GM12878 (cell line): Measurements from ENCODE around the gene GK2. TPM values are rescaled to one million over a fixed set of nuclear protein-coding genes. Genes with fewer than 3 reads are reported as not detected.

ENCODE experiments used
- ATAC-seq: fragments of 200-7000 bp; cut with Tn5 transposase; 3 replicates; pipeline ENCODE4 v1.9.1; 2020; ENCODE audit warnings: mild to moderate bottlenecking, moderate library complexity
- BruUV-seq: library from RNA; stranded (reverse); fragments of 400-500 nt; replicated peaks from 2 replicates; lab custom pipeline; 2021; lab: Mats Ljungman, UMichigan
- CTCF ChIA-PET: fragments of 300-600 bp; sonication (Branson Sonifier 250); formaldehyde crosslinking; extraction: SDS; loops from one replicate; lab custom pipeline; 2021; ENCODE audit warnings: inconsistent platforms; lab: Yijun Ruan, JAX
- POLR2A ChIA-PET: fragments of 350-600 bp; formaldehyde crosslinking; extraction: SDS; loops from one replicate; lab custom pipeline; 2021; ENCODE audit warnings: inconsistent platforms; lab: Charles Lee
- RAD21 ChIA-PET: fragments of 300-600 bp; sonication (Branson Sonifier 250); formaldehyde crosslinking; loops from one replicate; lab custom pipeline; 2023; ENCODE audit warnings: antibody characterized with exemption; ENCODE audit not compliant: unreplicated experiment; lab: Charles Lee
- SMC1A ChIA-PET: fragments of 300-600 bp; sonication (Branson Sonifier 250); formaldehyde crosslinking; loops from one replicate; lab custom pipeline; 2023; ENCODE audit not compliant: unreplicated experiment, uncharacterized antibody; lab: Charles Lee
- DNase-seq: peaks from one replicate; pipeline ENCODE4 v3.0.0-alpha.2; 2011; ENCODE audit warnings: low read depth, low spot score
- FAIRE-seq: peaks from 3 replicates; lab custom pipeline; 2011; peaks lifted over from hg19 to GRCh38; lab: Jason Lieb, UNC
- H2AFZ ChIP-seq: 2 replicates; pipeline ENCODE4 v1.6.0; 2011; ENCODE audit warnings: low read depth, low read length, control low read depth; ENCODE audit not compliant: control insufficient read depth
- H3K27ac ChIP-seq: 2 replicates; pipeline ENCODE4 v1.5.1; 2011; ENCODE audit warnings: control low read depth; ENCODE audit not compliant: control insufficient read depth, insufficient read depth
- H3K27me3 ChIP-seq, 2 experiments: replicated peaks in 1 of 2; 2 replicates each; pipeline versions ENCODE4 v1.6.0 to v1.6.1; 2011; ENCODE audit warnings: low read length in 1 of 2; ENCODE audit not compliant: control insufficient read depth in 2 of 2, insufficient read depth in 2 of 2
- H3K36me3 ChIP-seq, 2 experiments: 2 replicates each; pipeline ENCODE4 v1.5.1; 2011; ENCODE audit warnings: low read length in 1 of 2; ENCODE audit not compliant: control insufficient read depth in 2 of 2, insufficient read depth in 2 of 2
- H3K4me1 ChIP-seq: 2 replicates; pipeline ENCODE4 v1.6.1; 2011; ENCODE audit warnings: mild to moderate bottlenecking, low read length, moderate library complexity, mixed read lengths; ENCODE audit not compliant: control insufficient read depth, insufficient read depth
- H3K4me2 ChIP-seq: 2 replicates; pipeline ENCODE4 v1.6.0; 2011; ENCODE audit warnings: control low read depth; ENCODE audit not compliant: control insufficient read depth, insufficient read depth
- H3K4me3 ChIP-seq: fragments of 200-600 bp; sonication (generic); 2 replicates; pipeline ENCODE4 v1.5.1; 2016
- H3K79me2 ChIP-seq: 2 replicates; pipeline ENCODE4 v1.6.0; 2011; ENCODE audit warnings: low read length; ENCODE audit not compliant: control insufficient read depth, insufficient read depth
- H3K9ac ChIP-seq: 2 replicates; pipeline ENCODE4 v1.8.0; 2011; ENCODE audit warnings: low read length, control low read depth, mixed read lengths; ENCODE audit not compliant: control insufficient read depth, insufficient read depth
- H3K9me3 ChIP-seq: replicated peaks from 3 replicates; pipeline ENCODE4 v1.5.1; 2011; ENCODE audit warnings: mild to moderate bottlenecking, low read length; ENCODE audit not compliant: control insufficient read depth, insufficient read depth
- H4K20me1 ChIP-seq: 2 replicates; pipeline ENCODE4 v1.6.0; 2011; ENCODE audit not compliant: control insufficient read depth, insufficient read depth
- BRCA1 ChIP-seq: IDR thresholded peaks from 2 replicates; pipeline ENCODE4 v1.6.1; 2011; ENCODE audit warnings: low read depth, low read length, improper control_type of control experiment
- HCFC1 ChIP-seq: fragments of 150-350 bp; IDR thresholded peaks from 2 replicates; pipeline ENCODE4 v1.6.1; 2014; ENCODE audit warnings: low read length
- HSF1 ChIP-seq: fragments of 150-350 bp; IDR thresholded peaks from 2 replicates; pipeline ENCODE4 v1.6.1; 2014; ENCODE audit warnings: mild to moderate bottlenecking, low read depth, low read length
- IRF4 ChIP-seq: IDR thresholded peaks from 2 replicates; pipeline ENCODE4 v1.6.1; 2011; ENCODE audit warnings: low read depth, low read length
- NR2F1 ChIP-seq: fragments of 450-650 bp; conservative IDR thresholded peaks from 2 replicates; pipeline ENCODE4 v1.6.1; 2017; ENCODE audit warnings: mild to moderate bottlenecking
- POLR2AphosphoS5 ChIP-seq: IDR thresholded peaks from 2 replicates; pipeline ENCODE4 v1.6.1; 2011; ENCODE audit warnings: mild to moderate bottlenecking, low read length, inconsistent platforms
- PRDM15 ChIP-seq: fragments of 450-650 bp; formaldehyde crosslinking; IDR thresholded peaks from 2 replicates; pipeline ENCODE4 v1.4.0; 2020; ENCODE audit warnings: mild to moderate bottlenecking, moderate library complexity
- RBBP5 ChIP-seq: fragments of 200-600 bp; sonication (generic); conservative IDR thresholded peaks from 2 replicates; pipeline ENCODE4 v1.6.1; 2016
- ZNF24 ChIP-seq: fragments of 450-650 bp; IDR thresholded peaks from 2 replicates; pipeline ENCODE4 v1.6.1; 2017; ENCODE audit warnings: antibody characterized with exemption, mild to moderate bottlenecking
- WGBS: methylation state at CpG from one replicate; pipeline ENCODE4 v1.1.6; 2016; ENCODE audit warnings: low lambda C conversion rate; ENCODE audit not compliant: insufficient replicate concordance, insufficient coverage; ENCODE audit errors: missing lambda C conversion rate; 5-methylcytosine and 5-hydroxymethylcytosine counted together
- in situ Hi-C: fragments of 300-500 bp; cut with MboI; formaldehyde crosslinking; loops from 9 replicates; pipeline ENCODE4 v1.14.3; 2018; ENCODE audit warnings: mixed read lengths
- intact Hi-C: fragments of 100-400 bp; cut with micrococcal nuclease; formaldehyde crosslinking; loops from one replicate; pipeline ENCODE4 v1.14.2; 2022; ENCODE audit not compliant: unreplicated experiment
- polyA plus RNA-seq, 11 experiments: library from polyadenylated mRNA; depleted of rRNA in 4 of 11; unstranded in 6 of 11; stranded (reverse) in 5 of 11; fragments of >200 nt; fragmentation: Nextera tagmentation in 4 of 11; fragmentation: Illumina TruSeq in 1 of 11; extraction: Ambion mirVana in 4 of 11; extraction: Trizol in 1 of 11; gene quantifications; 1 replicate in 1 of 11; 2 replicates in 10 of 11; pipeline versions ENCODE4 v1.2.1 to v1.2.3, GENCODE V29; 2011 to 2016; ENCODE audit warnings: inconsistent platforms in 2 of 11, missing spikeins in 2 of 11, low read depth in 1 of 11
- total RNA-seq, 4 experiments: library from RNA; depleted of rRNA in 3 of 4; stranded (reverse); fragments of >200 nt in 3 of 4; fragmentation: Illumina TruSeq in 1 of 4; extraction: Trizol in 1 of 4; gene quantifications; 2 replicates each; pipeline versions ENCODE4 v1.2.1 to v1.2.3, GENCODE V29; 2013 to 2021

The GK2 gene
- total and polyA plus RNA-seq, 10 of the 15 experiments (the other 5 are each of a cell fraction or from before 2014, with no cell fraction given) = not detected

- no peak for TF ChIP-seq HSF1
- TF ChIP-seq PRDM15 (CRISPR knock-in tag) = no peak
- TF ChIP-seq BRCA1 = no peak
- no peak for TF ChIP-seq RBBP5
- no peak for TF ChIP-seq NR2F1
- TF ChIP-seq HCFC1 = no peak
- TF ChIP-seq, all 136 proteins: peak for 0
Measured at GRCh38 chr4:79366422-79366821, 41.6 kb downstream of the GK2 start (continued).

DNA sequence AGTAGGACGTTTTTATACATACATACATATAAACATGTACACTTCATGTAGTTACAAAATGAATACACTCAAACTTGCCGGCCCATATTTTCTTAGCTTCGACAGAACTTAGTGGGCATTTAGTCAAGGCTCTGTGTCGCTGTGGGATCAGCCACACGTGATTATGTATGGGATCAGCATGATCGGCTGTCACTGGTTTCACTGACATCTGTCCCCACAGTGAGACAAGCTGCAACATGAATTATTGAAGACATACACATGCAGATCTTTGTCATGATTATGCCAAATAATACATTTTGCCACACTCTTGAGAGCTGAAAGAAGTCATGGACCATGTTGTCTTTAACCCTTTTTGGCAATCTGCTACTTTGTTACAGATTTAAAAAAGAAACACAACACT is 44.0 kb downstream of the GK2 start:
- Histone ChIP-seq H3K27ac (no peak overlapping the region), H3K79me2 (no peaks in the 10 kb centered on the region), H3K27me3 (no peaks in the 10 kb centered on the region), H3K36me3 (no peaks in the 10 kb centered on the region), H3K9ac (no peak overlapping the region), H4K20me1 (no peaks in the 10 kb centered on the region), H2AFZ (no peak overlapping the region), H3K9me3 (no peaks in the 10 kb centered on the region), H3K4me3 (no peak overlapping the region), H3K4me2 (no peak overlapping the region), H3K4me1 (no peaks in the 10 kb centered on the region)
- SMC1A ChIA-PET = no interaction called here
- DNase-seq = no peak
- POLR2A ChIA-PET = no interaction called here
- TF ChIP-seq POLR2AphosphoS5 (no peak), ZNF24 (no peak), IRF4 (no peak)
- RAD21 ChIA-PET = no interaction called here
- no TSS peak for BruUV-seq
- no peak for ATAC-seq
- WGBS = 33% methylated on average over 6 of the region's 6 CpGs
- no peak for FAIRE-seq
- intact Hi-C loops = no loop called here
- in situ Hi-C loops = no loop called here
- CTCF ChIA-PET = interaction anchor here (0.7 to 1.4 kb wide), 2 partner anchors 321 to 412 kb away, joined by 3 to 5 read pairs; no protein-coding TSS in a partner anchor
